DMS53 treated with DMSO at 0.1 percent for 48 hours (cell line): ENCODE data around the gene CRMP1.

ENCODE experiments used
- DNase-seq: peaks from one replicate; lab custom pipeline; 2025; ENCODE audit not compliant: unreplicated experiment; lab: John Stamatoyannopoulos, UW

CRMP1 gene

DNA sequence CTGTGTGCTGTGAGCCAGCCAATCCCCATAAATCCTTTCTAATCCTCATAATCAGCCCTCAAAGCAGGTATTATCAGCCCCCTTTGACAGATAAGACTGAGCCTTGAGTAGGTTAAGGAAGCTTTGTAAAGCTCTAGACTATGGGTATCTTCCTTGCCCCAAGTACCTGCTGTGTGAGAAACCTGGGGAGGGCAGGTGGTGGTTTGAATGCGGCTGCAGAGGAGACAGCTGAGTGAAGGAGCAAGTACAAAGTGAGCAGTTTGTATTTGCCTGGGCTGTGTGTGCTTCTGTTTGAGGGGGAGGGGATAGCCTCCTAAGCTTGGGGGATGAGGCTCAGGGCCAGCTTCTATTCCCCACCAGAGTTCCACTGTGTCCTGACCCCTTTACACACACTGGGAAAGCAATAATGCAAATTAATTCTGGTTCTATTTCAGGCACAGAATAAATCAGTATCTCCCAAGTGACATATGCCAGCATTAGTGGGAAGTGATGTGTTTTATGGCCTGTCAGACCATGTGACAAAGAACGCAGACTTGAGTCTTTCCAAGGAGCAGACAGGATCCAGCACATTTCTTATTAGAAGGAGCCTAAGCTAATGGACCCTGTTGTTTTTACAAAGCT, 118.4 kb downstream of the CRMP1 start:
- no peak for DNase-seq

DNA sequence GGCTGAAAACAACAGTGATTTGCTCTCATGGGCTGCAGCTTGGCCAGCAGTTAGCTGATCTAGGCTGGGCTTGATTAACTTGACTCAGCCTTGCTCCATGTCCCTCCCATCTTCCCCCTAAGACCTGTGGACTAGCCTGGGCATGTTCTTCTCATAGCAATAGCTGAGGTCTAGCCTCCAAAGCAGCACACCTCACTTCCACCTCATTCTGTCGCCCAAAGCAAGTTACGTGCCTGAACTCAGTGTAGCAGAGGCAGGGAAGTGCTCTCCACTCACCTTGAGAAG, 119.7 kb downstream of the CRMP1 start:
- no peak for DNase-seq

DNA sequence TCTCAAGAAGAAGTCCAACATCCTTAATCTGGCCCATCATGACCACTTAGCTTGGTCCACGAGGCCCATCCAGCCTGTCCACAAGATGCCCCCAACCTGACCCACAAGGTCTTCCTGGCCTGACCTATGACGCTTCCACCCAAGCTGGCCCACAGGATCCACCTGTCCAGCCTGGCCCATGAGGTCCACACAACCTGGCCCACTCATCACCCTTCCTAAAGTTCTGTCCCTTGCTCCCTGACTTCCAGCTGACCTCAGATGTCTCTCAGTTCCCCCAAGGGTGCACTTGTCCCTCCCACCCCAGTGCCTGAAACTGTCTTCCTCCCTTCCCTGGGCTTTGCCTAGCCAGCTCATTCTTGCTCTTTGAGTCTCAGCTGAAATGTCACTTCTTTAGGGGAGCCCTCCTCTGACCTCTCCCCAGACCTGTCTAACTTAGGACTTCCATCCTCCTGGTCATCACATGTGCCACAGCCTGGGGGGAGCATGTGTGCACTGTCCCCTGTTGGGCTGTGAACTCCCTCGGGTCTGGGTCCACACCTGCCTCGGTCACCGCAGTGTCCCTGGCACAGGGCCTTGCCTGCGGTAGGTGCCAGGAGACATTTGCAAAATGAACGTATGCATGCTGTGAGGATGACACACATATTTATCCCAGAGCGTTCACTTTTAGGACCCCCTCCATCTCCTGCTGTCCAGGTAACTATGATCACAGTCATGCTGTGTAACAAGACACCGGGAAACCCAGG, 120.2 kb downstream of the CRMP1 start:
- DNase-seq: no peak
